DMS153 treated with DMSO at 0.1 percent for 48 hours (cell line): ENCODE results near the gene YIPF3.
"Not testable (repeated sequence)": the region's sequence is repeated elsewhere in the genome, so short reads cannot be mapped to it uniquely, and the experiment has no call there.

Source experiments
- DNase-seq: peaks from one replicate; lab custom pipeline; 2025; ENCODE audit not compliant: unreplicated experiment; lab: John Stamatoyannopoulos, UW

Gene YIPF3

GRCh38 chr6:43516697-43517504 is at the start of gene YIPF3, which contains the start of gene POLR1C:
Gene YIPF3 (minus strand): TSS chr6:43516926. CDS start chr6:43516807, 119 bp downstream.
Gene POLR1C (plus strand): TSS chr6:43517089. CDS start chr6:43517110, 21 bp downstream.
- DNase-seq, result peak; percentile 95

- no peak for DNase-seq
Observed at GRCh38 chr6:43559328-43559727, 42.6 kb upstream of the YIPF3 start.

GRCh38 chr6:43557620-43558019 is 40.9 kb upstream of the YIPF3 start:
- DNase-seq, result not testable (repeated sequence)

DNA sequence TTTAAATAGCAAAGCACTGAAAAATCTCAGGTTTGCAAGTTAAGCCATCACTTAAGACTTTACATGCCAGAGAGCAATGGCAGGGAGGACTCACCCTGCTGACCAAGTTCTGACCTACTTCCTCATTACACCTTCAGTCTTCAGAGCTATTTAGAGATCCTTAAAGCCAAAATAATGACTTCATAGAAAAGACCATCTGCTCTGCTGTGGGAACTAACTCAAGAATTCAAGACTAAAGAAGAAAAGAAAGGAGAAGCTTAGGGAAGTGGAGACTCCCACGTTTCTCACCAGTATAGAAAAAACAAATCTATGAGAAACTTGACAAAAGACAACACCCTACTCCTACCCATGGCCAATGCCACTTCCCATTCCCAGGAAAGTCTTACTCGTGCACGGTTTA is 30.5 kb upstream of the YIPF3 start:
- no peak for DNase-seq

DNA sequence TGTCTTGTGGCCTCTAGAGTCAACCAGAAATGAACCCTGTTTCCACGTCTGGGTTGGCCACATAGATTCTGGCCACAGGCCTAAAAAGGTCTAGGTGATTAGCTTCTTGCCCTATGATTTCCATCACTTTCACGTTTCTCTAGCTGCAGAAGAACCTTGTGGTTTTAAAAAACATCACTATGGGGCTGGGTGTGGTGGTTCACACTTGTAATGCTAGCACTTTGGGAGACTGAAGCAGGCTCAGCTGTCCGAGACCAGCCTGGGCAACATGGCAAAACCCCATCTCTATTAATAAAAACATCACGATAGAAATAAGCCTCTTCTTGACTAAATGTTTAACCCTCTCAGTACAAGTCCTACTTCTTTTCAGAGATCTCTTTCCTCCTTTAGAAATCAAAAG is 27.7 kb upstream of the YIPF3 start:
- DNase-seq, result no peak

DNA sequence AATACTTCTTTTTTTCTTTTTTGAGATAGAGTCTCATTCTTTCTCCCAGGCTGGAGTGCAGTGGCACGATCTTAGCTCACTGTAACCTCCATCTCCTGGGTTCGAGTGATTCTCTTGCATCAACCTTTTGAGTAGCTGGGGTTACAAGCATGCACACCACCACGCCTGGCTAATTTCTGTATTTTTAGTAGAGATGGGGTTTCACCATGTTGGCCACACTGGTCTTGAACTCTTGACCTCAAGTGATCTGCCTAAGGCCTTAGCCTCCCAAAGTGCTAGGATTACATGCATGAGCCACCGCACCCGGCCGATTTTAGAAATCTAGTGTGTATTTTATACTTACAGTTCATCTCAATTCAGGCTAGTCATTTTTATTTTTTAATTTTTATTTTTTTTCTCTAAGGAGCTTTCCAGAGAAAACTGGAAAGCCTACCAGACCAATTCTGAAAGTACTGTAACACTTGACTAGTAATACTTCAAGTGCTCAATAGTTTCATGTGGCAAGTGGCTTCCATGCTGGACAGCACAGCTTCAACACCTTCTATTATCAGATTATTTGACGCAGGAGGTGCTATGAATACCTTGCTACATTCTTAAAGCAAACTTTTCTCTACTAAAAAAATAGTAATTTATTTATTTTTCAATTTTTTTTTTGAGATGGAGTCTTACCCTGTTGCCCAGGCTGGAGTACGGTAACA is 25.2 kb upstream of the YIPF3 start:
- DNase-seq, result no peak

GRCh38 chr6:43540507-43540906 is 23.8 kb upstream of the YIPF3 start:
- DNase-seq, result no peak

DNA sequence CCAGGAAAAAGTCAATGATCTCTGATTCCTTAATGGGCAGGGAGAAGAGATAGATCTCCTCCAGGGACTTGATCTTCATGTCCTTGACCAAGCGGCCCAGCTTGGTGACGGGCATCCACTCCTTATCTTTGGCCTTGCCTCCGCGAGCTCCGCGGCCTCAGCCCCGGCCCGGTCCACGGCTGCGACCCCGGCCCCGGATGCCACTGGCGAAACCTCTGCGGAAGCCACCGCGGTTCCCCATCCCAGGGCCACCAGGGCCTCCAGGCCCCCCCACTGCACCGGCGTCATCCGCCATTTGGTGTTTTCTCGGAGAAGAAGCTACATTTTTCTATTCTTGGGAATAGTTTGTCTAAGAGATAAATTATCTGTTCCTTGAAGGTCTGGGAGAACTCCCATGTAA is 22.7 kb upstream of the YIPF3 start:
- DNase-seq, result not testable (repeated sequence)

DNA sequence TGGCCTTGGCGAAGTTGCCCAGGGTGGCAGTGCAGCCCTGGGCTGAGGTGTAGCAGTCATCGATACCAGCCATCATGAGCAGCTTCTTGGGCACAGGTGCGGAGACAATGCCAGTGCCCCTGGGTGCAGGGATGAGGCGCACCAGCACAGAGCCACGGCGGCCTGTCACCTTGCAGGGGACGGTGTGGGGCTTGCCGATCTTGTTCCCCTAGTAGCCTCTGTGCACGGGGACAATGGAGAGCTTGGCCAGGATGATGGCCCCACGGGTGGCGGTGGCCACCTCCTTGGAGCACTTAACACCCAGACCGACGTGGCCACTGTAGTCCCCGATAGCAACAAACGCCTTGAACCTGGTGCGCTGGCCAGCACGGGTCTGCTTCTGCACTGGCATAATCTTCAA is 22.3 kb upstream of the YIPF3 start:
- DNase-seq, result not testable (repeated sequence)

DNA sequence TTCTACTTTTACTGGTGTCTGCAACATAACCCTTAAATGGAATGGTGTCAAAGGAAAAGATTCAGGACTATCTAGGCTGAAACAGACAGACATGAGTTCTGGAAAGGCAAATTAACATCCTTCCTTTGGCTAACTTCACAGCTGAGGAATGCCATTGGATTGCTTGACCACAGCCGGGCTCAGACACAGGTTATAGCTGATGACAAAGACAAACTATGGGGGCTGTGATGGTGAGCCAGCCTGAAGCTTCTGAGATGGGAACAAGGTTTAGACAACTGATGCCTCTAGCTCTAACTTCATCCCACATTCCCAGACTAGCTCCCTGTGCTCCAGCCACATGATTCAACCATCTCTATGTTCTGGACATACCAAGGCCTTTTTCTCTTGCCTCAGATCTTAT is 15.5 kb upstream of the YIPF3 start:
- DNase-seq, result no peak

DNA sequence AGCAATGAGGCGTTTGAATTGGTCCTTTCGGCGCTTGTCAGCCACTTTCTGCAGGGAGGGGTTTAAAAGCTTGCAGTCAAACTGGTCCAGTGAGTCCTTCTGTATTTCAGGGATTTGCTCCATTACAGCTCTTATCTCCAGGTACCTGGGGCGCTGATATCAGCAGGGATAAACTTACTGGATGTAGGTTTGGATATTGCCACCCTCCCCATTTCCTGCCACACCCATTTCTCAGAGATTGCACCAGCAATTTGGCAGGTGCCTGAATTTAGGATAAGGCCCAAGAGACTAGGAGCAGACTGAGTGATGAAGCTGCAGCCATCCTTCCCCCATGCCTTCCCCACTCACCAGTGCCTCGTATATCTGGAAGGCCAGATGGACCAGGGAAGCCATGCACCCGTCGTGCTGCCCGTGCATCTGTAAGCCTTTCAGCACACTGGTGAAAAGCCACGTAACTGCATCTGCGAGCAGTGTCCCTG is 7.8 kb upstream of the YIPF3 start:
- no peak for DNase-seq

- DNase-seq, result no peak
Observed at GRCh38 chr6:43523284-43523683, 6.6 kb upstream of the YIPF3 start.

- no peak for DNase-seq
Observed at GRCh38 chr6:43522547-43523261, 6.0 kb upstream of the YIPF3 start.

DNA sequence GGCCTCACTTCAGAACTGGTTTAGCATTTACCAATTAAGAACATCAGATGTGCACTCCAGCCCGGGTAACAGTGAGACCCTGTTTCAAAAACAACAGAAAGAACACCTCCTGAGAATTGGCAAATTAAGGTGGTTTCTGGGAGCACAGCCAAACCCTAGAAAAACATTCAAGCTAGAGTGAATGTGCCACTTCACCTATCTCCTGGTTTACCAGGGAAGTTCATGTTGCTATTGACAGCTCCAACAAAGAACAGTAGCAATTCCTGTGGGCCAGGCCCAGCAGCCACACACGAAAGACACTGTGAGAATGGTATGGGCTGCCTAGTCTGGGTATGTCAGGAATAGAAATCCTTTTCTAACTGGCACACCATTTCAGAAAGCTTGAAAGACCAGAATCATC is 5.1 kb upstream of the YIPF3 start:
- DNase-seq, result no peak

GRCh38 chr6:43520097-43520496 is 3.4 kb upstream of the YIPF3 start:
- DNase-seq, result no peak

- no peak for DNase-seq
Observed at GRCh38 chr6:43517505-43518357, 1.0 kb upstream of the YIPF3 start.

GRCh38 chr6:43516367-43516696 is 394 bp downstream of the YIPF3 start:
- DNase-seq, result no peak

GRCh38 chr6:43515808-43516207 is 918 bp downstream of the YIPF3 start:
- DNase-seq, result no peak

DNA sequence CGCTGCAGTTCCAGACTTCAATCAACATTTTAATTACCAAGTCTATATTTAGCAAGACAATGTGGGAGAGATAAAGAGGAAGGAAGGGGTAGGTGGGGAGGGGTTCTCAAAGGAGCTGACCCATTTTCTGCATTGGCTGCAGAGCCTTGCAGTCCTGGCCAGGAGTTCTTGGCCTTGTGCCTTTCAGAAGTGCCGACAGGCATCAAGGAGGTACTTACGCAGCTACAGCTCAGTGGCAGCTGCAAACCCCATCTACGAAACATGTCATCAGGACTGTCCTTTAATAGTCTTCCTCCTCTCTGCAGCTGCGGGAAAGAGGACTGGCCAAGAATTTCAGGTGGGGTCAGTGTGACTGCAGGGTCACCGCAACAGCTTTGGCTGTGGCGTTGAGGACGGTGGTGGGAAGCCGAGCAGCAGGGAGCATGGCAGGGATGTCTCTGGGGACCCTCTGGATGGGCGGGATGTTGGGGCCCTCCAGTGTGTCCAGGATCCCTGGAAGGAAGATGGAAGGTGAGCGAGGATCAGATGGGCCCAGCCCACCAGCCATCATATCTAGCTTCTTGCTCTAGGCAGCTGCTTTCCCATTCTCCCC is 4.8 kb downstream of the YIPF3 start:
- no peak for DNase-seq

DNA sequence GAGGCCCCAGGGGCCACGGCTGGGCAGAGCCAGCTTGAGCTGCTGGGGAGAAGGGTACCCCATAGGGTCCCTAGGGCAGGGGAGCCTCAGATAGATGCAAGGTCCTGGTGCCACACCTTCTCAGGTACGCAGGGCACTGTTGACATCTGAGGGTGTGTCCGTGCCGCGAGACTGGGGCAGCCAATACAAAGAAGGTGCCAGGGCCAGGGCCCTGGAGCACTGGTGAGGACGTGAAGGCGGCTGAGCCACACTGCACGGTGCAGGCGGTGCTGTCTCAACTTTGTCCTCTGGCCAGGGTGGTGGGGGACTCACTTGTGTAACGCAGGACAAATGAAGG is 5.9 kb downstream of the YIPF3 start:
- DNase-seq, result peak; percentile 14
